Cardiac atrium fibroblast (primary cell): ENCODE results near the gene PKLR. TPM values are rescaled to one million over a fixed set of nuclear protein-coding genes. Genes with fewer than 3 reads are reported as not detected.

Source experiments
- total RNA-seq: library from RNA; depleted of rRNA; stranded (reverse); fragments of >200 nt; gene quantifications from 2 replicates; pipeline ENCODE4 v1.2.3, GENCODE V29; 2015

Gene PKLR
- total RNA-seq = not detected in 2 replicates

DNA sequence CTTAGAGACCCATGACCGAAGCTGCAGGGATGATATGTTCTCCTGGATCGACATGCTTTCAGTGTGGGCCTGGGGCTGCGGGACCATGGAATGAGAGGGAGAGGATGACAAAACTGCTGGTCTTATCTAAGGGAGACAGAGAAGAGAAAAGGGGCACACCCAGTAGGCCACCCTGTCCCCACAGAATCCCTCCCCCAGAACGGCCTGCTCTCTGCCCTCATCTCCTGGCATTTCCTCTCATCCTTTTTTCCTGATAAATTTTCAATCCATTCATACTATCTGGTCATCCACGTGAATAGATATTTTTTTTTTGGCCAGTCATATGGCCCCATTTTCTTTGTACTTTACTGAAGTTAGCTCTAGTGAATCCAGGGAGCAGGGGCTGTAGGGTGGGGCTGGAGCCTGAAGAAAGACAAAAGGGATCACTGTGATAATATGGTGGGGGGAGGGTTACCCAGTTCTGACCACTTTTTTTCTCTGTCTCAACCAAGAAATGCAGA lies at the start of gene PKLR:
Gene PKLR, minus strand, starts transcription at position 97 of the 500 bp plus-strand sequence. Its CDS starts 43 bp downstream, at position 54.

DNA sequence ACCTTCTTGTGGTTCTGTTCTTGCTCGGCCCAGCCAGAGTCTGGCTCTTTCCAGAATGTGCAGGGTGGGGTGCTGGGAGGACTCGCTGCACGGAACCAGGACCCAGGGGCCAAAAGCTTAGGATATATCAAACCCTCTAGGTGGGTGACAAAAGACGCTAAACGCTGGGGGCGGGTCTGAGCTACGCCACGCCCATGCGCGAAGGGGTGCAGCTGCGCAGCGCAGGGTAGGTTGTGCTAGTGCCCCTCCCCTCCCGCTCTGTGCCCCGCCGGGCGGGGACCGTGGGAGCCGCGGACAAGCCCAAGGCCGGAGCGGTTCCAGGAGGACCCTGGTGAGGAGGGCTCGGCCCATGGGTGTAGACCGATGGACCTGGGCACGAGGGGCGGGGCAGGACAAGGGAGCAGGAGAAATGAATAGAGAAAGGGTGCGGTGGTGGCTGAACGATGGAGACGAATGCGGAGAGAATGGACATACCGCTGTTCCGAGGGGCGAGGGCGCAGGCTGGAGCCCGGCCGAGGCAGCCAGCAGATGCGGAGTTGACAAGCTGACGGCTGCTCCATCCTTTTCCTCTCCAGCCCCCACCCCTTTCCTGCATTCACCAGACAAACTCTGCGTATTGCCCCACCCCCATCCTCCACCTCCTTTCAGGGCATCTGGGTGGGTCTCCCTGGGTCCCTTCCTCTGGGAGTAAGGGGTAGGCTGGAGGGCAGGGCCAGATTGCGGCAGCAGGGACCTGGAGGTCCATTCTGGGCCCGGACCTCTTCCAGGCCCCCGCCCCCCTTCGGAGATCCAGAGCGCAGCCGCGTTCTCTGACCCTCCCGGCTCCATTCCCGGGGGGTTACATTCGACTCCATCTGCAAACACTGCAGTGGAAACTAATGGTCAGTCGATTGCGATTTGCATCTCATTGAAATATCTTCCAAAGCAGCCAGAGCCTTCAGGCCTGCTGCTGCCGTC lies 19.7 kb upstream of the PKLR start, which contains the start of gene RUSC1:
Gene RUSC1, plus strand, starts transcription at position 234 of the 957 bp plus-strand sequence. CDS start 880 bp downstream, outside the sequence.

DNA sequence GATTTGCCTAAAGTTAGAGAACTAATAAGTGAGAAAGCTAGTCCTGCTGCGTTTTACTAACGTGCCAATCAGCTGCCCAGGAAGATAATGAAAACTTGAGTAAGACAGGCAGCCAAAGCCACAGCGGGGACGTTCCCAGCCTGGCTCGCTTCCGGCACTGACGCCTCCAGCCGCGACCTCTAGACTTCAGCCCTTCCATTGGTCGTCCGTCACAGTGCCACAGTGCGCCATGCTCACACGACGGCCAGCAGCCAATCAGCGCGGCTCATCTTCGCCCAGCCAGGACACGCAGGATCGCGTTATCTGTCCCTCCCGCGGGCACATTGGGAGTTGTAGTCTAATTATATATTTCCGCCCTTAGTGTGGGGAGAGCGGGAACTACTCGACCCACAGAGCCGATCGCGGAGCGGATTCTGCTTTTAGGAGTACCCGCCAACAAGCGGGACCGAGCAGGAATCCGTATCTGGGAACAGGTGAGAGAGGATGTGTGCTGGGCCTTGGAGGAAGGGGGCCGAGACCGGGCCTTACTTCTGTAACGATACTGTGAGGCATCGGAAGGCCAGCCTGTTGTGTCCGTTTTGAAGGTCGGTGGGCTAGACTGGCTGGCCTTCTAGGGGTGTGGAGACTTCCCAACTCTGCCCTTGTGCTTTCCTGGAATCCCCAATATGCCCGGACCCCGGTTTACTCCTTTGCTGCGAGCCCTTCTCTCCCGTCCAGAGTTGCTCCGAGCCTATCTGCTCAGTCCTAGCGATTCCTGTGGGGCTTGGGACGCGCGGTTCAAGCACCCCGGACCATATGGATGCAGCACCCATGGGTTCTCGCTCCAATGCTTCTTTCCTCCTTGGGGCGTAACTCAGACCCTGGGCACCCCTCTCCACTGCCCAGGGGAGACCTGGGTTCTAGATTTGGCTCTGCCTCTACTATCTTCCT lies 7.5 kb upstream of the PKLR start, which contains the start of gene FDPS:
Gene FDPS, plus strand, starts transcription at position 374 of the 930 bp plus-strand sequence. CDS start 924 bp downstream, outside the sequence.

DNA sequence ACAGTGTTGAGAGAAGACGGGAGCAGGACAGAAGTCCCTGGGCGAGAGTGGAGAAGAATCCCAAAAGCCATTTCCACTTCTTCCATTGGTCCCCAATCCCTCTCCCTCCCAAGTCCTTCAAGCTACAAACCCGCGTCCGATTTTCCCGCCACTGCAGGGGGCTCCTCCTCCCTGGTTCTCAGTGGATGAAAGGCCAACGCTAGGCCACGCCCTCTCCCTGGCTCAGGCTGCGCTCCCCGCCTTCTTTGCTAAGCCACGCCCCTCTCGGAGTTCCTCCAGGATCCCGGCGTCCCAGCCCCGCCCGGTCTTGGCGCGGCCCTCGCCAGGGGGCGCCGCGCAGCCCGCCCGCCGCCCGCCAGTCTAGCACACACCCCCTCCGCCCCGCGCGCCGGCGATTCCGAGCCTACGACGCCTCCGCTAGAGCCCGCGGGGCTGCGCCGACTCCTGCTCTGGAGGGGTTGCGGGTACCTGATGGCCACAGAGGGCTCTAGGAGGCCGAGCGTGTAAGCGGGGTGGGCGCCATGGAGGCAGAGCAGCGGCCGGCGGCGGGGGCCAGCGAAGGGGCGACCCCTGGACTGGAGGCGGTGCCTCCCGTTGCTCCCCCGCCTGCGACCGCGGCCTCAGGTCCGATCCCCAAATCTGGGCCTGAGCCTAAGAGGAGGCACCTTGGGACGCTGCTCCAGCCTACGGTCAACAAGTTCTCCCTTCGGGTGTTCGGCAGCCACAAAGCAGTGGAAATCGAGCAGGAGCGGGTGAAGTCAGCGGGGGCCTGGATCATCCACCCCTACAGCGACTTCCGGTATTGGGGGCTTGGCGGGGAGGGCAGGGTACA lies 24.0 kb downstream of the PKLR start, which contains the start of gene HCN3:
Gene HCN3, plus strand, starts transcription at position 394 of the 832 bp plus-strand sequence. Its CDS starts 128 bp downstream, at position 522.

DNA sequence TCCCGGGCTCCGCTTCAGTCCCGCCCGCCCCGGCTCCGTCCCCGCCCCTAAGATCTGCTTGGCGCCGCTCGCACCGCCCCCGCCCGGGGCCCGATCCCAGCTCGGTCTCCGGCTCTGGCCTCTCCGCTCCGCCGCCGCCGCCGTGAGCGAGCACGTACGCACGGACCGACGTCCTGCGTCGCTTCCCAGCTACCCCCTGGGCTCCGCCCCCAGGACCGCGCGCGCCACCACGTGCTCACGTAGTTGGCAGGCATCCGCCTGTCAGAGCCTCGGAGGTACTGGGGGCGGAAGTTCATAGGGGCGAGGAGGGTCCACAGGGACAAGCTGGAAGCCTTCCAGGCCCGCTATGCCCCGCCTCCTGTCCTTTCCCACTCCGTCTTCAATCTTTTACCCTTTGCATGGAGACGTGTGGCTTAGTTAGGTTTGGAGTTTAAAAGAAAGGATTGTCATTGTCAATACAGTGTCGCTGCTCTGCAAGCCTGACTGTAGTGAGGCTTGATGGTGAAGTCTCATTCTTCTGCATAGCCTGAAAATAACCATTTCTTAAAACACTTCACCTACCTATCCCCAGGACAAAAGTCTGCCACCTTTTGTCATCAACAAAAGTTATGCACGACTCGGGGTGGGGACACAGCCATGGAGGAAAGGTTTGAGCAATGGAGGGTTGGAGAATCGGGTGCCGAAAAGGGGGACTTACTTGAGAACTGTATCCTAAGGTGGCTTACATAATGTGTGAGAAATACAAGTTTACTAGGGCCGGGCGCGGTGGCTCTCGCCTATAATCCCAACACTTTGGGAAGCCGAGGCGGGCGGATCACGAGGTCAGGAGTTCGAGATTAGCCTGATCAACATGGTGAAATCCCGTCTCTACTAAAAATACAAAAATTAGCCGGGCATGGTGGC lies 27.6 kb downstream of the PKLR start, which contains the start of gene CLK2:
Gene CLK2, minus strand, starts transcription at position 162 of the 903 bp plus-strand sequence. CDS start 2,527 bp downstream, outside the sequence.

DNA sequence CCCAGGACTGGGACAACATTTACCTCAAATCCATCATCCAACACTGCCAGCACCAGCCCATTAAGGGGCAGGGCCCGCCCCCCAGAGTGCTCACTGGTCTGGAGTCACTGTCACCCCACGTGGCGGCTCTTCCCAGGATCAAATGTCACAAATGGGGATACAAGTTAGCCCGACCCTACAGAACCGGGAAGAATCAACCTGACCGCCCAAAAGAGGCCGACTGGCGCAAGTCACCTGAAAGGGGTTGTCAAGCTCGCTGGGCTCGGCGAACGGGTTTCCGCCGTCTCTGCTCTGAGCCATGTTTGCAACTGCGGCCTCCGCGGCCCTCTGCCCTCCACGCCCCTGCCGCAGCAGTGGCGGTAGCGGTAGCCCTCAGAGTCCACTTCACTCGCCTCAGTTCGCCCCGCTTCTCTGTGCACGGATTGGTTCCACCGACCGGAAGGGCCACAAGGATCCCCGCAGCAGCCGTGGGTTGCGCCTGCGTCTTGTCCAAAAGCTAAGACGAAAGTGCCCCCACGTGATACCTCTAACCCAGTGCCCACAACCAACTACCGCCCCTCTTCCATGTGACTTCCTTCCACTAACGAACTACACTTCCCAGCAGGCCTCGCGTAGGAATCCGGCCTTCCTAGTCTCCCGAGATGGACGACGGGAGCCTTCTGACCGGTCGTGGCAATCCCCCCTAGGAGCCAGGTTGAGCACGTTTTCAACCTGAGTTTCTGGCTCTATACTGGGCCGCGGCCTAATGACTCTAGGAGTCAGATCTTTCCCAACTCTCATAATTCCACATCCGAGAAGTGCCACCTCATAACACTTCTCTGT lies 39.2 kb downstream of the PKLR start, which contains the start of gene SCAMP3:
Gene SCAMP3, minus strand, starts transcription at position 509 of the 822 bp plus-strand sequence. Its CDS starts 209 bp downstream, at position 300.

DNA sequence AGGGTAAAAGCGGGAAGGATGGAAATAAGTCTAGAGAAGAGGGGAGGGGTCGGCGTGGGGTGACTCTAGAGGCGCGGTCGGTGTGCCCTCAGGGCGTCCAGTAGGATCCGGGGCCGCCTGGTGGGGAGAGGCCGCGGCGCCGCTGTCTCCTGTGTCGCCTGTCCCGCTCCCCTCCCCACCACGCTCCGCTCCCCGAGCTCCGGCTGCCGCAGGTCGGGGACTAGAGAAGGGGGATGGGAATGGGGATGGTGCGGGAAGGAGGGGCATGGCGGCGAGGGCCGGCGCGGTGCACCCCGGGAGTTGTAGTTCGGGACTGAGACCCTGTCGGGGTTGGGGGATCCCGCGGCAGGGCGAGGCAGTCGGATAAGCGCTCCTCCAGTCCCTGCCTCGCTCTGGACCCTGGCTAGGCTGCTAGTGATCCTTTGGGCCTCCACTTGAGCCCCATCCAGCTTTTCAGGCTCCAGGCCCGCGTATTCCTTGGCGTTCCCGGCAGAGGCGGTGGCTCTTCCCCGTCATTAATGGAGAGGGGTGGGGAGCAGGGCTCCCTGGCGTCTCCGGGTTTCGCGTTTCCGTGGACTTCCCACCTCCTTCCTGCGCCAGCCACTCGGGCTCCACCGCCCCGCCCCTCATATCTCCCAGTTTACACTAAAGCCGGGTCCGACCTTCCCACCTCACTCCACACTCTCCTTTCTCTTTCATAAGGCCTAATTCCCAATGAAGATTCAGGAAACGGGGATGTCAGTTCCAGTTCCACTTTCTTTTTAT lies 45.8 kb downstream of the PKLR start, which contains the start of gene ENTREP3:
Gene ENTREP3, minus strand, starts transcription at position 241 of the 765 bp plus-strand sequence. CDS start 606 bp downstream, outside the sequence.

Other genes starting within 250 kb of the PKLR start
- 5.8 and 8.5 TPM in 2 replicates for gene EFNA4, start 237.7 kb downstream of the PKLR start, total RNA-seq
- gene EFNA3, start 222.6 kb downstream of the PKLR start, total RNA-seq = 0.90 and 2.8 TPM in 2 replicates
- 5.8 and 12.2 TPM in 2 replicates for gene EFNA1, start 173.6 kb downstream of the PKLR start, total RNA-seq
- 36.6 and 43.5 TPM in 2 replicates for gene SLC50A1, start 165.6 kb downstream of the PKLR start, total RNA-seq
- 26.9 and 50.1 TPM in 2 replicates for gene DPM3, start 160.9 kb downstream of the PKLR start, total RNA-seq
- 139 and 169 TPM in 2 replicates for gene KRTCAP2, start 128.1 kb downstream of the PKLR start, total RNA-seq
- 0.97 and 1.1 TPM in 2 replicates for gene TRIM46, start 127.6 kb downstream of the PKLR start, total RNA-seq
- 11.9 and 14.7 TPM in 2 replicates for gene THBS3, start 93.5 kb downstream of the PKLR start, total RNA-seq
- gene MTX1, start 92.7 kb downstream of the PKLR start, total RNA-seq = 46.0 and 73.2 TPM in 2 replicates
- gene ENTREP3, start 46.0 kb downstream of the PKLR start, total RNA-seq = 6.6 and 7.6 TPM in 2 replicates
- 67.5 and 116 TPM in 2 replicates for gene SCAMP3, start 39.1 kb downstream of the PKLR start, total RNA-seq
- gene CLK2, start 27.9 kb downstream of the PKLR start, total RNA-seq = 22.2 and 25.6 TPM in 2 replicates
- gene HCN3, start 24.0 kb downstream of the PKLR start, total RNA-seq = under 0.01 and 0.90 TPM in 2 replicates
- gene FDPS, start 7.4 kb upstream of the PKLR start, total RNA-seq = 160 and 262 TPM in 2 replicates
- 22.4 and 38.1 TPM in 2 replicates for gene RUSC1, start 19.5 kb upstream of the PKLR start, total RNA-seq